Testis (tissue), 3 donors: ENCODE results near the gene SHC4. TPM values are rescaled to one million over a fixed set of nuclear protein-coding genes. Genes with fewer than 3 reads are reported as not detected.
"Not testable (repeated sequence)": the region's sequence is repeated elsewhere in the genome, so short reads cannot be mapped to it uniquely, and the experiment has no call there.

ENCODE experiments used
- DNase-seq: peaks from one replicate; pipeline ENCODE4 v3.0.0-alpha.2; 2019
- H3K27ac ChIP-seq, 2 donors: fragments of 200-600 bp; sonication (generic); one replicate each; pipeline ENCODE4 v1.5.1; 2019
- H3K27me3 ChIP-seq: fragments of 200-600 bp; sonication (generic); one replicate; pipeline ENCODE4 v1.5.1; 2019
- H3K36me3 ChIP-seq: fragments of 200-600 bp; sonication (generic); one replicate; pipeline ENCODE4 v1.5.1; 2017; ENCODE audit warnings: low read depth; ENCODE audit errors: missing control alignments
- H3K4me1 ChIP-seq: fragments of 200-600 bp; sonication (generic); one replicate; pipeline ENCODE4 v1.5.1; 2019
- H3K4me3 ChIP-seq, 2 donors: fragments of 200-600 bp; sonication (generic); one replicate each; pipeline ENCODE4 v1.5.1; 2017 to 2019
- H3K9me3 ChIP-seq: fragments of 200-600 bp; sonication (generic); one replicate; pipeline ENCODE4 v1.5.1; 2017
- CTCF ChIP-seq, 3 experiments: fragments of 450-650 bp in 2 of 3; fragments of 200-600 bp in 1 of 3; sonication (generic) in 1 of 3; IDR thresholded peaks; one replicate each; pipeline ENCODE4 v1.5.1; 2016 to 2019; ENCODE audit warnings: antibody characterized with exemption in 3 of 3, mild to moderate bottlenecking in 2 of 3, moderate library complexity in 1 of 3
- POLR2A ChIP-seq: fragments of 450-650 bp; IDR thresholded peaks from one replicate; pipeline ENCODE4 v1.6.1; 2017; ENCODE audit warnings: antibody characterized with exemption, mild to moderate bottlenecking, moderate library complexity
- WGBS, 2 donors: methylation state at CpG; one replicate each; pipeline ENCODE4 v1.1.5; 2018; 5-methylcytosine and 5-hydroxymethylcytosine counted together
- intact Hi-C: fragments of 100-400 bp; cut with DNase I; formaldehyde crosslinking; loops from one replicate; pipeline ENCODE4 v1.15.1; 2023; ENCODE audit warnings: low total_unique reads
- polyA plus RNA-seq: library from polyadenylated mRNA; stranded (reverse); fragments of 350-450 nt; fragmentation: Illumina TruSeq; extraction: RNeasy Lipid Tissue Mini Kit (QIAGEN cat#74804); gene quantifications from one replicate; pipeline ENCODE4 v1.2.3, GENCODE V29; 2014; ENCODE audit warnings: low read depth, low replicate concordance; ENCODE audit not compliant: insufficient read depth
- total RNA-seq, 2 donors: library from RNA; depleted of rRNA; stranded (reverse); fragments of >200 nt; gene quantifications; one replicate each; pipeline ENCODE4 v1.2.3, GENCODE V29; 2016

SHC4 gene
- total and polyA plus RNA-seq, 3 donors from 2014 or later, result 22.7 to 70.4 (median 52.0) TPM

DNA sequence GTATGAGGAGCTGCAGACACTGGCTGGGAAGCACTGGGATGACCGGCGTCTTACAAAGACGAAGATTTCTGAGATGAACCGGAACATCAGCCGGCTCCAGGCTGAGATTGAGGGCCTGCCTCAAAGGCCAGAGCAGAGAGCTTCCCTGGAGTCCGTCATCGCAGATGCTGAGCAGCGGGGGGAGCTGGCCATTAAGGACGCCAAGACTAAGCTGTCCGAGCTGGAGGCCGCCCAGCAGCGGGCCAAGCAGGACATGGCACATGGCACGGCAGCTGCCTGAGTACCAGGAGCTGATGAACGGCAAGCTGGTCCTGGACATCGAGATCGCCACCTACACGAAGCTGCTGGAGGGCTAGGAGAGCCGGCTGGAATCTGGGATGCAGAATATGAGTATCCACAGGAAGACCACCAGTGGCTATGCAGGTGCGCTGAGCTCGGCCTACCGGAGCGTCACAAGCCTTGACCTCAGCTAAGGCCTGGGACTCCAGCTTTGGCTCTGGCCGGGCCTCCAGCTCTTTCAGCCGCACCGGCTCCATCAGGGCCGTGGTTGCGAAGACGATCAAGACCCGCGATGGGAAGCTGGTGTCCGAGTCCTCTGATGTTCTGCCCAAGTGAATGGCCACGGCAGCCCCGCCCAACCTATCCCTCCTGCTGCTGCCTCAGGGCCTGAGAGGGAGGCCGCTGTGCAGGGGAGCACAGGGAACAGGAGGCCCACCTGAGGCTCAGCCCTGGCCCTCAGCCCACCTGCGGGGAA is 9.2 kb upstream of the SHC4 start:
- no peak for DNase-seq
- H3K4me3 ChIP-seq, result no peak overlapping the region
- 52 to 62% methylated on average over 7 to 35 of the region's 35 CpGs for WGBS, 2 donors
- no peaks in the 10 kb centered on the region for H3K36me3 ChIP-seq
- peaks cover 4% of the 10 kb centered on the region for H3K4me1 ChIP-seq
- H3K27me3 ChIP-seq, result no peaks in the 10 kb centered on the region
- H3K9me3 ChIP-seq, result no peaks in the 10 kb centered on the region
- H3K27ac ChIP-seq, result no peak overlapping the region
- no peak for TF ChIP-seq CTCF (IDR thresholded peaks at IDR 0.05)
- no peak for TF ChIP-seq POLR2A
- intact Hi-C loops, result no loop called here

- intact Hi-C loops, H3K36me3 ChIP-seq, H3K4me1 ChIP-seq, H3K27me3 ChIP-seq, DNase-seq, H3K4me3 ChIP-seq, H3K9me3 ChIP-seq, H3K27ac ChIP-seq: not testable (repeated sequence)
- WGBS, 2 donors, result 79 to 94% methylated on average over 1 of the region's 1 CpG
Measured at GRCh38 chr15:48970926-48971325, 7.2 kb upstream of the SHC4 start.

DNA sequence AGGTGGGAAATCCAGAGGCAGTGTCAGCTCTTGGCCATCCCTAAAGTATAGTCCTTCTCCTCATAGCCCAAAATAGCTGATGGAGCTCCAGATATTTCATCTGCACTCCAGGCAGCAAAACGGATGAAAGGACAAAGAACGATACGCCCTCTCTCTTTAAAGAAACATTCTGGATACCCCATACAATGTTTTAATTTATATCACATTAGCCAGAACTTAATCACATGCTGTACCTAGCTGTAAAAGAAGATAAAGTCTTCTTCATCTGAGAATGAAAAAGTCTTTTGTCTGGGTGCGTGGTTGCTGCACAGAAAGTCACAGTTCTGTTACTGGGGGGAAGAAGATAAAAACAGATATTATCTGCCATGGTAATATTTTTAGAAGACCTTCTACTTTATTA is 4.3 kb upstream of the SHC4 start:
- H3K27me3 ChIP-seq, result no peaks in the 10 kb centered on the region
- TF ChIP-seq CTCF (IDR thresholded peaks at IDR 0.05) (no peak), POLR2A (no peak)
- DNase-seq, result no peak
- no peak overlapping the region for H3K4me3 ChIP-seq
- no peaks in the 10 kb centered on the region for H3K9me3 ChIP-seq
- intact Hi-C loops, result no loop called here
- H3K4me1 ChIP-seq, result peaks cover 2% of the 10 kb centered on the region
- 61 to 77% methylated on average over 4 of the region's 4 CpGs for whole genome bisulfite sequencing, 2 donors
- no peak overlapping the region for H3K27ac ChIP-seq
- no peaks in the 10 kb centered on the region for H3K36me3 ChIP-seq

- Histone ChIP-seq H3K27me3 (no peaks in the 10 kb centered on the region), H3K36me3 (no peaks in the 10 kb centered on the region), H3K4me1 (peaks cover 2% of the 10 kb centered on the region), H3K4me3 (no peak overlapping the region), H3K27ac (no peak overlapping the region), H3K9me3 (no peaks in the 10 kb centered on the region)
- intact Hi-C loops, result no loop called here
- DNase-seq, result no peak
- no peak for TF ChIP-seq POLR2A
- no peak for TF ChIP-seq CTCF (IDR thresholded peaks at IDR 0.05)
Measured at GRCh38 chr15:48967336-48967735, 3.6 kb upstream of the SHC4 start.

DNA sequence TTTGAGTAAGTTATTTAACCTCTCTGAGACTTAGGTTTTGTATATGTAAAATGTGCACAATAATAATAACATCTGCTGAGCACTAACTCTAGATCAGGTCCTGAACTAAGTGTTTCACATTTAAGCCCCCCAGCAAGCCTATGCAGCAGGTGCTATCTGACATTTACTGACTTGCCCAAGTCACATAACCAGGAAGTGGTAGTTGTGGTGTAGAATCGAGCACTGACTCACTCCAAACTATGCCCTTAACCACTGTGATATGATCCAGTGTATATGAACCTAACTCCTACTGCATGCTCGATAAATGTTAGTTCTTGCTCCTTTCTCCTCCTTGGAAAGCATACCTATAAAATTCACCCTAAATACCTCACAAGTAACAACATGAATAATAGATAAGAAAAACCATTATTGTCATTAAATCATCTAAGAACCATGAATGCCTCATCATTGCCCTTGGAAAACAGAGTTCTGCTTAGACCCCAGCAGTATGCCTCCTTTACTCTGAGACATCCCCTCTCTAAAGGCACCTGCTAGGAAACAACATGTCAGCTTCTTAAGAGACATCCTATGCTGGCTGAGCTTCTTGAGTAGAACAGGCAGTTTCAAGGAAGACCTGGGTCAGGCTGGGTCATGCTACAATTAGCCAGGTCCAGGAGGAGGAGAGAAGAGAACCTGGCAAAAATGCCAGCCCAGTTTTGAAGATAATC is 3.0 kb upstream of the SHC4 start:
- Histone ChIP-seq H3K27ac (no peak overlapping the region), H3K4me3 (no peak overlapping the region), H3K27me3 (no peaks in the 10 kb centered on the region), H3K4me1 (peaks cover 2% of the 10 kb centered on the region), H3K9me3 (no peaks in the 10 kb centered on the region), H3K36me3 (no peaks in the 10 kb centered on the region)
- TF ChIP-seq POLR2A (no peak), CTCF (IDR thresholded peaks at IDR 0.05) (no peak)
- DNase-seq, result no peak
- intact Hi-C loops, result no loop called here
- 75 to 78% methylated on average over 2 of the region's 2 CpGs for WGBS, 2 donors
